ENCODE data around the gene STAT5B. TPM values are rescaled to one million over a fixed set of nuclear protein-coding genes. Genes with fewer than 3 reads are reported as not detected.

STAT5B gene
- total and polyA plus RNA-seq, 9 of the 15 experiments (the other 6 are each of a cell fraction or from before 2014, with no cell fraction given) = 20.8 to 176 (median 92.4) TPM

DNA sequence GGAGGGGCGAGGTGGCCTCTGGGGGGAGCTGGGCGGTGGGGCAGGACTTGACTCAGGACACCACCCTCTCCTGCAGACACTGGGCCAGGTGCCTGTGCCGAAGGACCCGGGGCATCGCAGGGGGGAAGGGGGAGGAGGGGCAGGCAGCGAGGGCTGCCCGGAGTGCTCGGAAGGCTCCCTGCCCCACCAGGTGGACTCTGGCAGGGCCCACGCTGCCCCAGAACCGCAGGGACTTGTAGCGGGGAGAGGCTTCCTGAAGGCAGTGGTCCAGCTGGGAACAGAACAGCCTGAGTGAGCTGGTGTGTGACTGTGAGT is 86.6 kb downstream of the STAT5B start (continued):
- no peak for TF ChIP-seq NKRF (IDR thresholded peaks at IDR 0.05; ENCODE audit: borderline replicate concordance)

DNA sequence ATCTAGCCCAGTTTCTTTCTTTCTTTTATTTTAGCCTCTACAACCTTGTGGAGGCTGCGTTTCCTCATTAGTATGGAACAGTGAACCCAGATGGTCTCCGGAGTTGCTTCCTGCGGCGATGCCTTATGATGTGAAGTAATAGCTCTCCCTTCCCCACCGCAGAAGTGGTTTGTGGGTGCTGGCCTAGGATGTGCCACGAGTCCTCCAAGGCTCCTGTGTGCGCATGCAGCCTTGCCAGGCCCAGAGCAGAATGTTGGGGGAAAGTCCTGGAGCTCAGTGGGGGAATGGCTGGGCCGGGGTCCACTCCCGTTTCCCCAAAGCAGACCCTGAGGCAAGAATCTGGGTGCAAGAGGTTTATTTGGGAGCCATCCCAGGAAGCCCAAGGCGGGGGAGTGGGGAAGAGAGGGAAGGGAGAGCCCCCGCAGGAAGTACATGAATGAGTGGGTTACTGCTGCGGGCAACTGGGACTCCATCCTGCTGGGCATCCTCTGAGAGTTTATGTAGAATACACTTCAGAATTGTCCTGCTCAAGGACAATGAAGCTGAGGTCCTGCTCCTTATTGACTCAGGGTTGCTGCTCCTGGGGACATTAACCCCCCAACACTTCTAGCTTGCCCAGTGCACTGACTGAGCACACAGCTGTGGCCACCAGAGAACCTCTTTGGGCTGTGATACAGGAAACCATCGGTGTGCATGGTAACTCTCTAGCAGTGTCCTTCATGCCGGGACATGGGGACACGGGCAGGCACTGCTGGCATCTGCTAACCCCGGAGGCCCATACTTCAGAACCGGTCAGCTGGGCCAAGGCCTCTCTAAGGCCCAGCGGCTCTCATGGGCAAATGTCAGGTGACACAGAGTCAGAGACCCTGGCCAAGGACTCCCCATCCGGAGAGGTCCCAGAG is 87.2 kb downstream of the STAT5B start:
- Histone ChIP-seq H3K4me1 (replicated peaks in 1 of 2; ENCODE audit: control insufficient read depth in 2 of 2, insufficient read depth in 2 of 2, low read length in 2 of 2) (peaks cover 13 to 45% of the 10 kb centered on the region in 2 experiments; a peak in 4 of 5 replicates), H3K4me2 (ENCODE audit: insufficient read depth, low read length) (no peak overlapping the region), H3K9me3 (replicated peaks; ENCODE audit: control insufficient read depth, insufficient read depth, low read depth, low read length) (no peaks in the 10 kb centered on the region), H3K9ac (ENCODE audit: insufficient read depth in 1 of 2, low read depth in 2 of 2, low read length in 2 of 2) (peak overlapping the region in 1 of 2 experiments; percentile 61; a peak in 1 of 4 replicates), H3K4me3 (no peak overlapping the region), H2AFZ (ENCODE audit: low read depth, low read length) (no peak overlapping the region), H3K36me3 (ENCODE audit: control insufficient read depth, insufficient read depth, low read length) (peaks cover 2% of the 10 kb centered on the region; the same call in 1 of the 3 replicates), H4K20me1 (replicated peaks; ENCODE audit: control insufficient read depth, insufficient read depth, low read length) (no peaks in the 10 kb centered on the region), H3K79me2 (ENCODE audit: control insufficient read depth, insufficient read depth, low read length) (peaks cover 9% of the 10 kb centered on the region; the same call in 2 of the 3 replicates), H3K27me3 (ENCODE audit: control insufficient read depth in 2 of 2, insufficient read depth in 2 of 2, low read length in 2 of 2) (no peaks in the 10 kb centered on the region), H3K9me1 (ENCODE audit: control insufficient read depth, insufficient read depth, low read length) (no peaks in the 10 kb centered on the region), H3K27ac (ENCODE audit: extremely low read depth, low read depth, low read length) (no peak overlapping the region)
- intact Hi-C loops (cut with micrococcal nuclease) = loop anchor here (10.0 kb wide), 1 partner anchor 216 kb away; no protein-coding TSS in a partner anchor
- TF ChIP-seq POLR2G (IDR thresholded peaks at IDR 0.05; ENCODE audit: low read depth, low read length) = 0 out of 2 replicates have a peak, but pooled peaks have one; percentile 8
- TF ChIP-seq, protein P1, sequence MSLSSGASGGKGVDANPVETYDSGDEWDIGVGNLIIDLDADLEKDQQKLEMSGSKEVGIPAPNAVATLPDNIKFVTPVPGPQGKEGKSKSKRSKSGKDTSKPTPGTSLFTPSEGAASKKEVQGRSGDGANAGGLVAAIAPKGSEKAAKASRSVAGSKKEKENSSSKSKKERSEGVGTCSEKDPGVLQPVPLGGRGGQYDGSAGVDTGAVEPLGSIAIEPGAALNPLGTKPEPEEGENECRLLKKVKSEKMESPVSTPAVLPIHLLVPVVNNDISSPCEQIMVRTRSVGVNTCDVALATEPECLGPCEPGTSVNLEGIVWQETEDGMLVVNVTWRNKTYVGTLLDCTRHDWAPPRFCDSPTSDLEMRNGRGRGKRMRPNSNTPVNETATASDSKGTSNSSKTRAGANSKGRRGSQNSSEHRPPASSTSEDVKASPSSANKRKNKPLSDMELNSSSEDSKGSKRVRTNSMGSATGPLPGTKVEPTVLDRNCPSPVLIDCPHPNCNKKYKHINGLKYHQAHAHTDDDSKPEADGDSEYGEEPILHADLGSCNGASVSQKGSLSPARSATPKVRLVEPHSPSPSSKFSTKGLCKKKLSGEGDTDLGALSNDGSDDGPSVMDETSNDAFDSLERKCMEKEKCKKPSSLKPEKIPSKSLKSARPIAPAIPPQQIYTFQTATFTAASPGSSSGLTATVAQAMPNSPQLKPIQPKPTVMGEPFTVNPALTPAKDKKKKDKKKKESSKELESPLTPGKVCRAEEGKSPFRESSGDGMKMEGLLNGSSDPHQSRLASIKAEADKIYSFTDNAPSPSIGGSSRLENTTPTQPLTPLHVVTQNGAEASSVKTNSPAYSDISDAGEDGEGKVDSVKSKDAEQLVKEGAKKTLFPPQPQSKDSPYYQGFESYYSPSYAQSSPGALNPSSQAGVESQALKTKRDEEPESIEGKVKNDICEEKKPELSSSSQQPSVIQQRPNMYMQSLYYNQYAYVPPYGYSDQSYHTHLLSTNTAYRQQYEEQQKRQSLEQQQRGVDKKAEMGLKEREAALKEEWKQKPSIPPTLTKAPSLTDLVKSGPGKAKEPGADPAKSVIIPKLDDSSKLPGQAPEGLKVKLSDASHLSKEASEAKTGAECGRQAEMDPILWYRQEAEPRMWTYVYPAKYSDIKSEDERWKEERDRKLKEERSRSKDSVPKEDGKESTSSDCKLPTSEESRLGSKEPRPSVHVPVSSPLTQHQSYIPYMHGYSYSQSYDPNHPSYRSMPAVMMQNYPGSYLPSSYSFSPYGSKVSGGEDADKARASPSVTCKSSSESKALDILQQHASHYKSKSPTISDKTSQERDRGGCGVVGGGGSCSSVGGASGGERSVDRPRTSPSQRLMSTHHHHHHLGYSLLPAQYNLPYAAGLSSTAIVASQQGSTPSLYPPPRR (CRISPR knock-in tag; IDR thresholded peaks at IDR 0.05; ENCODE audit: borderline replicate concordance) = no peak
- ChIA-PET CTCF (ENCODE audit: low intra/inter-chr PET ratio) (no interaction called here), POLR2A (interaction anchor here (0.5 to 1.2 kb wide), 2 partner anchors 9 to 89 kb away, joined by 3 read pairs; no protein-coding TSS in a partner anchor)
- WGBS (ENCODE audit: insufficient coverage, low coverage, missing lambda C conversion rate) = 73% methylated on average over 19 of the region's 19 CpGs
- ATAC-seq = no peak
- no peak for DNase-seq (ENCODE audit: extremely low read depth in 1 of 4, low spot score in 3 of 4)
- no peak for FAIRE-seq
- in situ Hi-C loops (cut with MboI) = no loop called here
- BruUV-seq (replicated peaks) = no TSS peak

All from K562 (cell line).